Superior temporal gyrus (tissue), 1 donor: ENCODE data around the gene CFAP52.
"Not testable (repeated sequence)": the region's sequence is repeated elsewhere in the genome, so short reads cannot be mapped to it uniquely, and the experiment has no call there.

Experiments used
- DNase-seq: peaks from one replicate; pipeline ENCODE4 v3.0.0-alpha.2; 2016; ENCODE audit errors: extremely low spot score

CFAP52 gene

GRCh38 chr17:9576521-9577372 is at the start of gene CFAP52:
Gene CFAP52 (plus strand): TSS chr17:9576642. CDS start chr17:9576696, 54 bp downstream.
- peak; percentile 83 for DNase-seq

- DNase-seq: no peak
Observed at GRCh38 chr17:9527788-9528187, 48.7 kb upstream of the CFAP52 start.

GRCh38 chr17:9529033-9529700 is 47.3 kb upstream of the CFAP52 start:
- DNase-seq: peak; percentile 47

GRCh38 chr17:9531034-9531433 is 45.4 kb upstream of the CFAP52 start:
- no peak for DNase-seq

- no peak for DNase-seq
Observed at GRCh38 chr17:9532715-9533114, 43.7 kb upstream of the CFAP52 start.

- no peak for DNase-seq
Observed at GRCh38 chr17:9533441-9533840, 43.0 kb upstream of the CFAP52 start.

- DNase-seq: no peak
Observed at GRCh38 chr17:9536061-9536460, 40.4 kb upstream of the CFAP52 start.

GRCh38 chr17:9537177-9537776 is 39.2 kb upstream of the CFAP52 start:
- DNase-seq: no peak

- no peak for DNase-seq
Observed at GRCh38 chr17:9538626-9539025, 37.8 kb upstream of the CFAP52 start.

- no peak for DNase-seq
Observed at GRCh38 chr17:9541718-9542117, 34.7 kb upstream of the CFAP52 start.

- DNase-seq: no peak
Observed at GRCh38 chr17:9544221-9544620, 32.2 kb upstream of the CFAP52 start.

- no peak for DNase-seq
Observed at GRCh38 chr17:9549215-9549614, 27.2 kb upstream of the CFAP52 start.

GRCh38 chr17:9553181-9553580 is 23.3 kb upstream of the CFAP52 start:
- DNase-seq: no peak

- DNase-seq: no peak
Observed at GRCh38 chr17:9553596-9553995, 22.8 kb upstream of the CFAP52 start.

GRCh38 chr17:9554715-9555114 is 21.7 kb upstream of the CFAP52 start:
- not testable (repeated sequence) for DNase-seq

- peak; percentile 21 for DNase-seq
Observed at GRCh38 chr17:9557161-9557755, 19.2 kb upstream of the CFAP52 start.

GRCh38 chr17:9557857-9558256 is 18.6 kb upstream of the CFAP52 start:
- DNase-seq: no peak

- DNase-seq: no peak
Observed at GRCh38 chr17:9564104-9564503, 12.3 kb upstream of the CFAP52 start.

GRCh38 chr17:9566067-9566466 is 10.4 kb upstream of the CFAP52 start:
- DNase-seq: no peak

- not testable (repeated sequence) for DNase-seq
Observed at GRCh38 chr17:9566739-9567138, 9.7 kb upstream of the CFAP52 start.

- no peak for DNase-seq
Observed at GRCh38 chr17:9568004-9568403, 8.4 kb upstream of the CFAP52 start.

- no peak for DNase-seq
Observed at GRCh38 chr17:9568957-9569588, 7.4 kb upstream of the CFAP52 start.
